Measurements from ENCODE around the gene NFKBIB. TPM values are rescaled to one million over a fixed set of nuclear protein-coding genes. Genes with fewer than 3 reads are reported as not detected.
"Not testable (repeated sequence)": the region's sequence is repeated elsewhere in the genome, so short reads cannot be mapped to it uniquely, and the experiment has no call there.

The NFKBIB gene
- polyA plus RNA-seq, 3 donors: 6.7 to 29.4 (median 9.0) TPM

DNA sequence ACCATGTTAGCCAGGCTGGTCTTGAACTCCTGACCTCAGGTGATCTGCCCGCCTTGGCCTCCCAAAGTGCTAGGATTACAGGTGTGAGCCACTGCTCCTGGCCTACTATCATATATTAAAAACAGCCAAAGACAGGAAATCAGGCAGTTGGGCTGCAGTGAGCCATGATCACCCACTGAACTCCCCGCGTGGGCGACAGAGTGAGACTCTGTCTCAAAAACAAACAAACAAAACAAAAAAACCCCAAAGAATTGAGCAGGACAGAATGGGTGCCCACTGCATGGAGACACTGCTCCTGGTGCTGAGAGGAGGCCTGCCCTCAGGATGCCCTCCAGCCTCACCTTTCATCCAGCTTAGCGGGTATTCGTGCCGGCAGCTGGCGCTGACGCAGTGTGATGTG lies 16.5 kb upstream of the NFKBIB start:
- Histone ChIP-seq H3K4me2 (replicated peaks; ENCODE audit: extremely low read depth, low read length, poor library complexity, severe bottlenecking) (no peak overlapping the region), H2AFZ (ENCODE audit: insufficient read depth, low read depth, low read length, poor library complexity, severe bottlenecking) (no peak overlapping the region), H4K20me1 (ENCODE audit: insufficient read depth, low read length) (no peaks in the 10 kb centered on the region), H3K9ac (ENCODE audit: insufficient read depth, low read length, poor library complexity, severe bottlenecking) (no peak overlapping the region), H3K4me3 (replicated peaks in 1 of 3; ENCODE audit: low read depth in 2 of 3, low read length in 3 of 3) (no peak overlapping the region), H3K36me3 (replicated peaks in 1 of 2; ENCODE audit: control insufficient read depth in 1 of 2, insufficient read depth in 2 of 2, low read length in 2 of 2) (peaks cover 27 to 49% of the 10 kb centered on the region in 2 donors), H3K27ac (ENCODE audit: low read depth in 1 of 2, low read length in 2 of 2) (no peak overlapping the region), H3K79me2 (ENCODE audit: insufficient read depth, low read length) (no peaks in the 10 kb centered on the region), H3K4me1 (ENCODE audit: control insufficient read depth in 1 of 2, insufficient read depth in 2 of 2, low read length in 2 of 2) (peaks cover 6 to 8% of the 10 kb centered on the region in 2 donors), H3K9me3 (replicated peaks in 1 of 2; ENCODE audit: control insufficient read depth in 1 of 2, insufficient read depth in 1 of 2, low read length in 2 of 2) (no peaks in the 10 kb centered on the region), H3K27me3 (ENCODE audit: control insufficient read depth in 2 of 2, insufficient read depth in 2 of 2, low read length in 2 of 2) (no peaks in the 10 kb centered on the region)
- WGBS (ENCODE audit: insufficient coverage): 100% methylated on average over 6 of the region's 9 CpGs
- intact Hi-C loops (cut with micrococcal nuclease): no loop called here
- Mint-ChIP-seq H3K36me3 (peaks cover 27 to 68% of the 10 kb centered on the region in 2 donors), H3K27ac (no peak overlapping the region), H3K4me3 (no peak overlapping the region), H3K27me3 (ENCODE audit: low read depth in 3 of 3) (no peaks in the 10 kb centered on the region), H3K9me3 (peaks cover 0 to 2% (median 0%) of the 10 kb centered on the region in 7 donors), H3K4me1 (peaks cover 6% of the 10 kb centered on the region)
- DNase-seq: no peak
- no peak for TF ChIP-seq CTCF (IDR thresholded peaks at IDR 0.05)

DNA sequence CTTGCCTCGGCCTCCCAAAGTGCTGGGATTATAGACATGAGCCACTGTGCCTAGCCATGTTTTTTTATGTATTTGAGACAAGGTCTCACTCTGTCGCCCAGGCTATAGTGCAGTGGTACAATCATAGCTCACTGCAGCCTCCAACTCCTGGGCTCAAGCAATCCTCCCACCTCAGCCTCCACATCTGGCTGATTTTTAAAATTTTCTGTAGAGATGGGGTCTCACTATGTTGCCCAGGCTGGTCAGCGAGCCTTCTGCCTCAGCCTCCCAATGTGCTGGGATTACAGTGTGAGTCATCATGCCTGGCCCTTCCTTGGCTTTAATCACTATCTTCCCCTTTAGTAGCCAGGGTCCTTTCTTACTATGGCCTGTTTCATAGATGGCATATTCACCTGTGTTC lies 15.1 kb upstream of the NFKBIB start:
- Mint-ChIP-seq H3K36me3 (peaks cover 39 to 74% of the 10 kb centered on the region in 2 donors), H3K27ac (peak overlapping the region in 1 of 7 donors; percentile 49)
- H3K79me2 ChIP-seq (ENCODE audit: insufficient read depth, low read length); H2AFZ ChIP-seq (ENCODE audit: insufficient read depth, low read depth, low read length, poor library complexity, severe bottlenecking); H3K4me3 Mint-ChIP-seq; H3K27me3 Mint-ChIP-seq (ENCODE audit: low read depth in 3 of 3); H4K20me1 ChIP-seq (ENCODE audit: insufficient read depth, low read length); H3K9ac ChIP-seq (ENCODE audit: insufficient read depth, low read length, poor library complexity, severe bottlenecking); H3K4me2 ChIP-seq (replicated peaks; ENCODE audit: extremely low read depth, low read length, poor library complexity, severe bottlenecking); DNase-seq; H3K9me3 ChIP-seq (replicated peaks in 1 of 2; ENCODE audit: control insufficient read depth in 1 of 2, insufficient read depth in 1 of 2, low read length in 2 of 2); H3K27ac ChIP-seq (ENCODE audit: low read depth in 1 of 2, low read length in 2 of 2); intact Hi-C loops (cut with micrococcal nuclease); H3K9me3 Mint-ChIP-seq; H3K4me1 Mint-ChIP-seq; H3K27me3 ChIP-seq (ENCODE audit: control insufficient read depth in 2 of 2, insufficient read depth in 2 of 2, low read length in 2 of 2); H3K4me1 ChIP-seq (ENCODE audit: control insufficient read depth in 1 of 2, insufficient read depth in 2 of 2, low read length in 2 of 2); H3K4me3 ChIP-seq (replicated peaks in 1 of 3; ENCODE audit: low read depth in 2 of 3, low read length in 3 of 3): not testable (repeated sequence)
- peaks cover 36 to 63% of the 10 kb centered on the region in 2 donors for H3K36me3 ChIP-seq (replicated peaks in 1 of 2; ENCODE audit: control insufficient read depth in 1 of 2, insufficient read depth in 2 of 2, low read length in 2 of 2)
- no CpG with 5 or more reads among the region's 3 CpGs for WGBS (ENCODE audit: insufficient coverage)

Measured in CD14-positive monocyte (primary cell).